ENCODE measurements around the gene ACHE.

ACHE gene

GRCh38 chr7:100884736-100885439, 10.8 kb downstream of the ACHE start:
- DNase-seq, result peak in 1 of 5 donors; percentile 50

DNA sequence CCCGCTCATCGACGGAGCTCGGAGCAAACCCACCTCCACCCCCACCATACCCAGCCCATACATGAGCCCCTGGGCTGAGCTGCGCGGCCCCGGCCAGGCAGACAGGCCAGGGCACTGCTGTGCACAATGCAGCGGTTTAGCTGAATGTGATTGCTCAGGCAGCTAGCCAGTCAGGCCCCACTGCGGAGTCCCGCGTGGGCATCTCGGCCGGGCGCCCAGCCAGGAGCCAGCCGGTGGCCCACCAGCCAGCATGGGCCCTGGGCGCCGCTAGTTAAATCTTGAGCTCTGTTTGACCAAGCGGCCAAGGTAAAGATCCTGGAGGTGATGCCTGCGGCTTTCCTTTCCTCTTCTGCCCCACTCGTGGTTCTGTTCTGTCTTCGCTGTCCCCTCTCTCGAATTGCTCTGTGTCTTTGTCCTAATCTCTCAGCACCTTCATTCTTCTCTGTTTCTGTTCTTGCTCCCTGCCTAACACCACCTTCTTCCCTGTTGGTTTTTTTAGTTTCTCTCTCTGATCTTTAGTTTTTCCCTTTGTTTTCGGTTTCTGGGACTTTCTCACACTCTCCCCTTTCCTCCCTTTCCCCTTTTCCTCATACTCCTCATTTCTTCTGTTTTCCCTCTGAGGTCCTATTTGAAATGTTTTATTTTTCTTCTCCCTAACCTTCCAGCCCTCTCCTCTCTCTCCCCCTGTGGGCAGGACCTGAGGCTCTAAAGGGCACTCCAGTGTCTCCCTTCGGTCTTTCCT, 12.7 kb downstream of the ACHE start:
- no peak for DNase-seq

- DNase-seq, result no peak
These were observed 13.5 kb downstream of the ACHE start for GRCh38 chr7:100882201-100882600.

DNA sequence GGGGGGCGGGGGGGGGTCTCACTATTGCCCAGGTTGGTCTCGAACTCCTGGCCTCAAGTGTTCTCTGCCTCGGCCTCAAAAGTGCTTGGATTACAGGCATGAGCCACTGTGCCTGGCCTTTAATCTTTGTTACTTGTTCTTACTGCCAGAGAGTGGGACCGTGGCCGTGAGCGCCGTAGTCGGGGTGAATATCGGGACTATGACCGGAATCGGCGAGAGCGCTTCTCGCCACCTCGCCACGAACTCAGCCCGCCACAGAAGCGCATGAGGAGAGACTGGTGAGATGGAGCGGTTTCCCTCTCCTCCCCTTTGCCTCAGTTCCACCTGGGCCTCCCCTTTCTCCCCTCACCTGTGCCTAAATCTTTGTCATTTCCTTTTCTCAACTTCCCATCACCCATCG, 14.6 kb downstream of the ACHE start:
- no peak for DNase-seq

DNA sequence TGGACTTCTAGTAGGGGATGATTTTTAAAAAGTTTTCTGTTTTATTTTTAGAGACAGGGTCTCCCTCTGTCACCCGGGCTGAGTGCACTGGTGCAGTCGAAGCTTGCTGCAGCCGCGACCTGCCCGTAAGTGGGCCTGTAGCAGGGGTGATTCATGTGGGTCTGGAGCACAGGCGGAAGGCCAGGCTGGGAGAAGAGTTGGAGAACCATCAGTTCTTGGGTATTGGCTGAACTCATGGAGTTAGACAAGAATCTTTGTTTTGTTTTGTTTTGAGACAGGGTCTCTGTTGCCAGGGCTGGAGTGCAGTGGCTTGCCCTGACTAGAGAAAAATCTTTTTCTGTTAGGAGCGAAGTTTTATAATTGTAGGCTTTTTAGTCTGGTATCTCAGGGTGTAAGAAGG, 15.0 kb downstream of the ACHE start:
- no peak for DNase-seq

GRCh38 chr7:100879685-100880261, 15.9 kb downstream of the ACHE start:
- DNase-seq, result no peak

GRCh38 chr7:100878685-100879084, 17.0 kb downstream of the ACHE start:
- no peak for DNase-seq

- DNase-seq, result no peak
These were observed 17.7 kb downstream of the ACHE start for GRCh38 chr7:100878013-100878412.

DNA sequence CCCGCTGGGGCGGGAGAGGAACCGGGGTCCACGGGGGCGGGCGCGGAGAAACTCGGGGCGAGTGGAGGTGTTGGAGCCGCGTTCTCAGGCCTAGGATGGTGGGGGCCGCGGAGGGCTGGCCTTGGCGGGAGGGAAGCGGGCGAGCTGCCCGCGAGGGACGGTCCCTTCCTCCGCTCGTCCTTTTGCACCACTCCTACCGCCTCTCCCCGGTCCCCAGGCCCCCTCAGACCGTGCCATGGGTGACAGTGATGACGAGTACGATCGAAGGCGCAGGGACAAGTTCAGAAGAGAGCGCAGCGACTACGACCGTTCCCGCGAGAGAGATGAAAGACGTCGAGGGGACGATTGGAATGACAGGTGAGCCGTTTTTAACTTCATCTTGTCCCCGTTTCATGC, 20.3 kb downstream of the ACHE start:
- DNase-seq, result peak in 1 of 5 donors; percentile 47

DNA sequence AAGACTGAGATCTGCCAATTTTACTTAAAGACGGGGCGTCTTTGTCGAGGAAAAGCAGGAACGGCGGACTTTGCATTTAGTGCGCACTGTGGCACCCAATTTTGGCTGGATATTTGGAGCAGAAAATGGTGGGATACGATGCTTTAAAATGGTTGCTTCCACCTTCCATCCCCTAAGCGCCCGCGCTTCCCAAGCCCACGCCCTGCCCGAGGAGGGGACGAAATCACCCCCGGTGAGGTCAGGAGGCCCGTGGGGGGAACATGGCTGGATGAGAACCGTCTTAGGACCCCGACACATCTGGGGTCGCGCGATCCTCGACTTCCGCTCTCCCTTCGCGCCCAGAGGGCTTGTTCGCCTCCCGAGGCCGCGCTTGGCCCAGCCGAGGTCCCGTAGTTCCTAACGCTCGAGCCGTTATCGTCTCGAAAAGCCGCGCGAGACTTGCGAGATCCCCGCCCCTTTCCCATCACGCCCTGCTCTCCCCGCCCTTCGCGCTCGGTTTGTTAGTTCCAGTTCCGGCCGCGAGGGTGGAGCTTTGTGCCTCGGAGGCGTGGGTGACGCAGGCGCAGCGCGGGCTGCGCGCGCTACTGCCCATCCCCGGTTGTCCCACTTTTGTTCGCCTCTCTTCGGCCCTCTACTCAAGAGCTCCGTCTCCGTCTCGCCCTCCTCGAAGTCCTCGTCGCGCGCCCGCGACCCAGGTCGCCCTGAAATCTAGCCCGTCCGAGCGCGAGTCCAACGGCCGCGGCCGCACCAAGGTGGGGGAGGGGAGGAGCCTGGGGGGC, 20.9 kb downstream of the ACHE start, which contains the start of gene SRRT:
TSS of gene SRRT (plus strand) at position 527 of the 779 bp plus-strand sequence. CDS start 488 bp downstream, outside the sequence.
- DNase-seq, result peak; percentile 95 to 98 (median 96)

DNA sequence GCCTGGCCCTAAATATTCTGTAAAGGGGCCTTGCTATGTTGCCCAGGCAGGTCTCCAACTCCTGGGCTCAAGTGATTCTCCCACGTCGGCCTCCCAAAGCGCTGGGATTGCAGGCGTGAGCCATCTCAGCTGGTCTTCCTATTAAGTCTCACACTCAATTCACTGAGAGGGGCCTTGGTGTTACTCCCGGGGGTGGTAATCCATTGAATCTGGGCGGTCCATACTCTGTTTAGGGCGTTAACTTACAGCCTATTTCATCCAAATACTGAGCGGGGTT, 21.4 kb downstream of the ACHE start:
- no peak for DNase-seq

DNA sequence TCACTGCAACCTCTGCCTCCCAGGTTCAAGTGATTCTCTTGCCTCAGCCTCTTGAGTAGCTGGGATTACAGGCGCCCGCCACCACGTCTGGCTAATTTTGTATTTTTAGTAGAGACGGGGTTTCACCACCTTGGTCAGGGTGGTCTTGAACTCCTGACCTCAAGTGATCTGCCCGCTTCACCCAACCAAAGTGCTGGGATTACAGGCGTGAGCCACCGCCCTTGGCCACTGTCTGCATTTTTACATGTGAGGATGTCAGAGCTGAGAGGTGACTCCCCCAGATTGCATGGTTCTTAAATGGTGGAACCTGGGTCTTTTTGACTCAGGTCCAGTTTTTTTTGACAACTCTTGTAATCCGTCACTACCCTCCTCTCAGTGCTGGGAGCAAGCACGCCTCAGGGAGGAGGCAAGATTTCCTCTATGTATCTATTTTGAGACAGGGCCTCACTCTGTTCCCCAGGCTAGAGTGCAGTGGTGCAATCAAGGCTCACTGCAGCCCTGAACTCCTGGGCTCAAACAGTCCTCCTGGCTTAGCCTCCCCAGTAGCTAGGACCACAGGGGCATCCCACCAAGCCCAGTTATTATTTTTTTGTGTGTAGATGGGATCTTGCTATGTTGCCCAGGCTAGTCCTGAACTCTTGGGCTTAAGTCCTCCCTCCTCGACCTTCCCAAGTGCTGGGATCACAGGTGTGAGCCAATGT, 21.9 kb downstream of the ACHE start:
- no peak for DNase-seq

GRCh38 chr7:100867776-100868485, 27.8 kb downstream of the ACHE start:
- DNase-seq, result no peak

DNA sequence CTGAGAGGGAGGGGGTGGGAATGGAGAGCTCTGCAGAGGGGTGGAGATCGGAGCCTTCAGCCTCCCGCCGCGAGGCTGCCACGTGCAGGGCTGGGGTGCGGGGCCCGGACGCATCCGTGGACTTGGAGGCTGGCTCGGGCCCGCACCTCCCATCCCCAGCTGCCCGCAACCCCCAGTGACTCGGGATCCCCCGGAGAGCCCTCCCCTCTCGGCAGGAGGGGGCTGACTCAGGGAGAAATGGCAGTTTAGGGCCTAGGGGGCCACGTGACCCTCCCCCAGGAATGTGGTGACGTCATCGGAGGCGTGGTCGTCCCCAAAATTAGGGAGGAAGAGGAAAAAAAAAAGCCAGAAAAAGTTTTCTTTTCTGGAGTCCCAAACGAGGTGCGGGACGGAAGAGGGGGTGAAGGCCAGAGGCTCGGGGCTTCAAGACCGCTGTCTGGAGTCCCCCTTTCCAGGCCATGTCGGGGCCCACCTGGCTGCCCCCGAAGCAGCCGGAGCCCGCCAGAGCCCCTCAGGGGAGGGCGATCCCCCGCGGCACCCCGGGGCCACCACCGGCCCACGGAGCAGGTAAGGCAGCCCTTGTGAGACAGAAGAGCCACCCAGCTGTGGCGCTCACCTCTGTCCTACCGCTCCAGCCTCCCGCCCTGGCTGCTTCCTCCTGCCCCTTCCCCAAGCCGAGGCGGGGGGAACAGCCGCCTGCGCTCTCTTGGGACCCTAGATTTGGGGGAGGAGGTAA, 28.5 kb downstream of the ACHE start, which contains the start of gene TRIP6:
TSS of gene TRIP6 (plus strand) at position 348 of the 736 bp plus-strand sequence. CDS start at position 459, 111 bp downstream.
- DNase-seq, result peak in 3 of 5 donors; percentile 29 to 54 (median 31)

- DNase-seq, result no peak
These were observed 29.0 kb downstream of the ACHE start for GRCh38 chr7:100866729-100867039.

DNA sequence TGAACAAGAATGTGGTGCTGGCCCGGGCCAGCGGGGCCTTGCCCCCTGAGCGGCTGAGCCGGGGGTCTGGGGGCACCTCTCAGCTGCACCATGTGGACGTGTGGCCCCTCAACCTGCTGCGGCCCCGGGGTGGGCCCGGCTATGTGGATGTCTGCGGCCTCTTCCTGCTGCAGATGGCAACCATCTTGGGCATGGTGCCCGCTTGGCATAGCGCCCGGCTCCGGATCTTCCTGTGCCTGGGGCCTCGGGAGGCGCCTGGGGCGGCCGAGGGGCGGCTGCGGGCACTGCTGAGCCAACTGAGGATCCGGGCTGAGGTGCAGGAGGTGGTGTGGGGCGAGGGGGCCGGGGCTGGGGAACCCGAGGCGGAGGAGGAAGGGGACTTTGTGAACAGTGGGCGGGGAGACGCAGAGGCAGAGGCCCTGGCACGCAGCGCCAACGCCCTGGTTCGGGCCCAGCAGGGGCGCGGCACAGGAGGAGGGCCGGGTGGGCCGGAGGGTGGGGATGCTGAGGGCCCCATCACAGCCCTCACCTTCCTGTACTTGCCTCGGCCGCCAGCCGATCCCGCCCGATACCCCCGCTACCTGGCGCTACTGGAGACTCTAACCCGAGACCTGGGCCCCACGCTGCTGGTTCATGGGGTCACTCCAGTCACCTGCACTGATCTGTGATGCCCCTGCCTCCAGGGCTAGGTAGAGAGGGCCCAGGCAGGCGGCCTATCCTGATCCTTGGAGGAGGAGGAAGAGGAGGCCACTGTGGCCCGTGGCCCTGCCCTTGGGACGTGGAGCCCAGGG, 29.6 kb downstream of the ACHE start:
- peak in 1 of 5 donors; percentile 35 for DNase-seq

DNA sequence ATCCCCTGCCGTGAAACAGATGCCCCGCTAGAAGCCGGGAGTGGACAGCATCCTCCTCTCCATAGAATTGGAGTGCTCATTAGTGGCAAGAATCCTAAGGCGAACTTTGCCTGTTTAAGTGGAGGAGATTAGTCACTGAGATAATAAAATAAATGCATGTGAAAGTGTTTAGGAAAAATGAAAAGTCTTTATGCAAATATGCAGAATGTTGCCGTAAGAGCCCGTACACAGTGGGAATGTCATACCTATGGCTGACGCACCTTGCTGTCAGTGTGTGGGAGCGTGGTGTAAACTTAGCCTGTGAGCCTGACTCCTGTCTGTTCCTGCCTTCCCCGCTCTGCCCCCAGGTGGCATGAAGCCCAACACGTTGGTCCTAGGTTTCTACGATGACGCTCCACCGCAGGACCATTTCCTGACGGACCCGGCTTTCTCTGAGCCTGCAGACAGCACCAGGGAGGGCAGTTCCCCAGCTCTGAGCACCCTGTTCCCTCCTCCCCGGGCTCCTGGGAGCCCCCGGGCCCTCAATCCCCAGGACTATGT, 30.2 kb downstream of the ACHE start:
- no peak for DNase-seq

DNA sequence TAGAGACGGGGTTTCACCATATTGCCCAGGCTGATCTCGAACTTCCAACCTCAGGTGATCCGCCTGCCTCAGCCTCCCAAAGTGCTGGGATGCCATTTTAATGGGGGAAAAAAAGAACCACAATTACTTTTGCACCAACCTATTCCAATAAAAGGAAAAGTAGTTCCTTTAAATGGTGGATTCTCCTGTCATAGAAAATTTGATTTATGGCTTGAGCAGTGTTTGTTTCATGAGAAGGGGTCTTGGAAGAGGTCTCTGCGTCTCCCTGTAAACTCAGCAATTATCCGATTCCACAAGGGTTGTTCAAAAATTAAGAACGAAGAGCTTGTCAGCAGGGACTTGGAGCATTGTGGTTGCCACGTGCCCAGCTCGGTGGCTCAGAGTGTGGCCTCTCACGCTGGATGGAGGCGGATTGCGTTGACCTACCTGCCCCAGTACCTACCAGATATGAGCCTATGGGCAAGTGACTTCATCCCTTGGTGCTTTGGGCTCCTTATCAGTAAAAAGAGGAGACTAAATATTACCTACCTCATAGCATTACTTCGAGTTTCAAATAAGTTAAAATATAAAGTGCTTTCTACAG, 31.3 kb downstream of the ACHE start:
- no peak for DNase-seq

- no peak for DNase-seq
These were observed 32.2 kb downstream of the ACHE start for GRCh38 chr7:100863406-100863950.

All from T-helper 1 cell (primary cell).